SK-N-SH (cell line): ENCODE results near the gene MICALL1.

Source experiments
- EP300 ChIP-seq, 2 experiments: IDR thresholded peaks; 2 replicates each; pipeline versions ENCODE4 v1.4.0 to v1.6.1; 2012; ENCODE audit warnings: borderline replicate concordance in 1 of 2, low read depth in 1 of 2, low read length in 1 of 2
- EZH2phosphoT487 ChIP-seq: fragments of 200-600 bp; sonication (generic); IDR thresholded peaks from 2 replicates; pipeline ENCODE4 v1.6.1; 2017; ENCODE audit warnings: low read depth, mixed run types, mild to moderate bottlenecking, antibody characterized with exemption, moderate library complexity, borderline replicate concordance
- FOSL2 ChIP-seq: IDR thresholded peaks from 2 replicates; pipeline ENCODE4 v1.4.0; 2012; ENCODE audit warnings: low read depth, mild to moderate bottlenecking, moderate library complexity, borderline replicate concordance
- FOXJ3 ChIP-seq: sonication (generic); formaldehyde crosslinking; IDR thresholded peaks from 2 replicates; pipeline ENCODE4 v1.5.1; 2020; ENCODE audit warnings: mild to moderate bottlenecking, missing genetic modification reagents
- FOXM1 ChIP-seq: IDR thresholded peaks from 2 replicates; pipeline ENCODE4 v1.4.0; 2012; ENCODE audit warnings: low read depth, mild to moderate bottlenecking
- GATA2 ChIP-seq: sonication (generic); formaldehyde crosslinking; IDR thresholded peaks from 2 replicates; pipeline ENCODE4 v1.5.0; 2020; ENCODE audit warnings: mild to moderate bottlenecking, missing genetic modification reagents
- NFIC ChIP-seq: IDR thresholded peaks from 2 replicates; pipeline ENCODE4 v1.4.0; 2012; ENCODE audit warnings: borderline replicate concordance
- SIN3A ChIP-seq: IDR thresholded peaks from 2 replicates; pipeline ENCODE4 v1.6.1; 2012; ENCODE audit warnings: low read depth, mild to moderate bottlenecking, low read length, moderate library complexity, borderline replicate concordance
- TAF1 ChIP-seq: IDR thresholded peaks from 2 replicates; pipeline ENCODE4 v1.6.1; 2012; ENCODE audit warnings: low read depth, mild to moderate bottlenecking, low read length, moderate library complexity, borderline replicate concordance
- TF ChIP-seq, protein P1 (sequence below): fragments of 200-600 bp; sonication (generic); IDR thresholded peaks from 2 replicates; pipeline ENCODE4 v1.6.1; 2017; ENCODE audit warnings: antibody characterized with exemption, mild to moderate bottlenecking, moderate library complexity
- TF ChIP-seq, protein P2 (sequence below): fragments of 150-350 bp; IDR thresholded peaks from 2 replicates; pipeline ENCODE4 v1.6.1; 2017; ENCODE audit warnings: antibody characterized with exemption, low read length, low read depth, borderline replicate concordance
- TF ChIP-seq, protein P3 (sequence below): IDR thresholded peaks from 2 replicates; pipeline ENCODE4 v1.4.0; 2012; ENCODE audit warnings: low read depth

DNA sequence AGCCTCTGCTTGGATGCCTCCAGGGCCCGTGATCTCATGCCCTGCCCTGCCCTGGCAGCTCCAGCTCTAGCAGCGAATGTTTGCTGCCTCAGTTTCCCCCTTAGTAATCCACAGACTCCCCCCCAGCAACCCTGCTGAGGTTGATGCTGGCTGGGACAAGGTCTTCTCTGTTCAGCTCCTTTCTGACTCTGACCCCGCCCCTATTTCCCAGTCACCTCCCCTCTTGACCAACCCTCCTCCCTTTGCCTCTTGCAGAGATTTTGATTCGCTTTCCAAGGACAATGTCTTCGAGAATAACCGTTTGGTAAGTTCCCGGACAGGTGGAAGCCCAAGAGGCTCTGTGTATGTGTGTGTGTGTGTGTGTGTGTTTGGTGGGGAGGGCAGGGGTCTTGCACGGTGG lies 5.6 kb downstream of the MICALL1 start:
- TF ChIP-seq, protein P1, sequence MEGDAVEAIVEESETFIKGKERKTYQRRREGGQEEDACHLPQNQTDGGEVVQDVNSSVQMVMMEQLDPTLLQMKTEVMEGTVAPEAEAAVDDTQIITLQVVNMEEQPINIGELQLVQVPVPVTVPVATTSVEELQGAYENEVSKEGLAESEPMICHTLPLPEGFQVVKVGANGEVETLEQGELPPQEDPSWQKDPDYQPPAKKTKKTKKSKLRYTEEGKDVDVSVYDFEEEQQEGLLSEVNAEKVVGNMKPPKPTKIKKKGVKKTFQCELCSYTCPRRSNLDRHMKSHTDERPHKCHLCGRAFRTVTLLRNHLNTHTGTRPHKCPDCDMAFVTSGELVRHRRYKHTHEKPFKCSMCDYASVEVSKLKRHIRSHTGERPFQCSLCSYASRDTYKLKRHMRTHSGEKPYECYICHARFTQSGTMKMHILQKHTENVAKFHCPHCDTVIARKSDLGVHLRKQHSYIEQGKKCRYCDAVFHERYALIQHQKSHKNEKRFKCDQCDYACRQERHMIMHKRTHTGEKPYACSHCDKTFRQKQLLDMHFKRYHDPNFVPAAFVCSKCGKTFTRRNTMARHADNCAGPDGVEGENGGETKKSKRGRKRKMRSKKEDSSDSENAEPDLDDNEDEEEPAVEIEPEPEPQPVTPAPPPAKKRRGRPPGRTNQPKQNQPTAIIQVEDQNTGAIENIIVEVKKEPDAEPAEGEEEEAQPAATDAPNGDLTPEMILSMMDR: no peak
- TF ChIP-seq NFIC (no peak), EP300 (IDR thresholded peaks at IDR 0.05; ENCODE audit: borderline replicate concordance in 1 of 2, low read depth in 1 of 2, low read length in 1 of 2) (no peak), TAF1 (no peak), FOXM1 (no peak), SIN3A (no peak), FOSL2 (no peak), FOXJ3 (CRISPR knock-in tag) (no peak), EZH2phosphoT487 (no peak), GATA2 (CRISPR knock-in tag) (no peak)
- TF ChIP-seq, protein P2, sequence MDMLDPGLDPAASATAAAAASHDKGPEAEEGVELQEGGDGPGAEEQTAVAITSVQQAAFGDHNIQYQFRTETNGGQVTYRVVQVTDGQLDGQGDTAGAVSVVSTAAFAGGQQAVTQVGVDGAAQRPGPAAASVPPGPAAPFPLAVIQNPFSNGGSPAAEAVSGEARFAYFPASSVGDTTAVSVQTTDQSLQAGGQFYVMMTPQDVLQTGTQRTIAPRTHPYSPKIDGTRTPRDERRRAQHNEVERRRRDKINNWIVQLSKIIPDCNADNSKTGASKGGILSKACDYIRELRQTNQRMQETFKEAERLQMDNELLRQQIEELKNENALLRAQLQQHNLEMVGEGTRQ: no peak
- TF ChIP-seq, protein P3, sequence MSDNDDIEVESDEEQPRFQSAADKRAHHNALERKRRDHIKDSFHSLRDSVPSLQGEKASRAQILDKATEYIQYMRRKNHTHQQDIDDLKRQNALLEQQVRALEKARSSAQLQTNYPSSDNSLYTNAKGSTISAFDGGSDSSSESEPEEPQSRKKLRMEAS: no peak
